OCI-LY3 (cell line): ENCODE results near the gene MAD1L1.

Experiments
- EZH2phosphoT487 ChIP-seq: fragments of 200-600 bp; shearing (Covaris generic); IDR thresholded peaks from 2 replicates; pipeline ENCODE4 v1.6.1; 2018; ENCODE audit warnings: antibody characterized with exemption, mixed run types, low read depth
- TF ChIP-seq, protein P1 (sequence below): fragments of 200-600, 300-600 bp; sonication (generic); IDR thresholded peaks from 2 replicates; pipeline ENCODE4 v1.5.1; 2014; ENCODE audit warnings: antibody characterized with exemption, low read length, low read depth

DNA sequence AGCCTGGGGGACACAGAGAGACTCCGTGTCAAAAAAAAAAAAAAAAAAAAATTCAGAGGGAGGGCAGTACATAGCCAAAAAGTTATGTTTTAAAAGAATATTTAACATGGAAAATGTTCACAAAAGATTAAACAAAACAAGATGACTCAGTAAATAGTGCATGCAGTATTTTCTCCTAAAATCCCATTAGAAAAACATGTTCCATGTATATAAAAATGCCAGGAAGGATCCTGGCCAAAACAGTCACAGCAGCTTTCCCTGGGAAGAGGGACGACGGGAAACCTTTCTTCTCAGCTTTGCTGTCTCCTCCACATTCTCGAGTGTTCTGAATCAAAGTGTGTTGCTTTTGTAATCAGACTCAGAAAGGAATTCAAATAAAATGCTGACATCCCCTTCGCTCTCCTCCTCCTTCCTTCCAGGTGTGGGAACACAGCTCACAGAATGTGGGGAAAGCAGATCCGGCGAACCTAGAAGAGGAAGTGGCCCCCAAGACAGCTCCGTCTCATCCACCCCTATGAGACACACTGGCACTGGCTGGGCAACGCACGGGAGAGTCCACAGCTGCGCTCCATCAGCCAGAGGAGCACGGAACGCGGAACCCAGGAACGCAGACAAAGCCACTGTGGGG lies 139.4 kb downstream of the MAD1L1 start:
- TF ChIP-seq, protein P1, sequence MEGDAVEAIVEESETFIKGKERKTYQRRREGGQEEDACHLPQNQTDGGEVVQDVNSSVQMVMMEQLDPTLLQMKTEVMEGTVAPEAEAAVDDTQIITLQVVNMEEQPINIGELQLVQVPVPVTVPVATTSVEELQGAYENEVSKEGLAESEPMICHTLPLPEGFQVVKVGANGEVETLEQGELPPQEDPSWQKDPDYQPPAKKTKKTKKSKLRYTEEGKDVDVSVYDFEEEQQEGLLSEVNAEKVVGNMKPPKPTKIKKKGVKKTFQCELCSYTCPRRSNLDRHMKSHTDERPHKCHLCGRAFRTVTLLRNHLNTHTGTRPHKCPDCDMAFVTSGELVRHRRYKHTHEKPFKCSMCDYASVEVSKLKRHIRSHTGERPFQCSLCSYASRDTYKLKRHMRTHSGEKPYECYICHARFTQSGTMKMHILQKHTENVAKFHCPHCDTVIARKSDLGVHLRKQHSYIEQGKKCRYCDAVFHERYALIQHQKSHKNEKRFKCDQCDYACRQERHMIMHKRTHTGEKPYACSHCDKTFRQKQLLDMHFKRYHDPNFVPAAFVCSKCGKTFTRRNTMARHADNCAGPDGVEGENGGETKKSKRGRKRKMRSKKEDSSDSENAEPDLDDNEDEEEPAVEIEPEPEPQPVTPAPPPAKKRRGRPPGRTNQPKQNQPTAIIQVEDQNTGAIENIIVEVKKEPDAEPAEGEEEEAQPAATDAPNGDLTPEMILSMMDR, result no peak
- TF ChIP-seq EZH2phosphoT487, result no peak
